H1 (cell line): ENCODE results near the gene SBF2. TPM values are rescaled to one million over a fixed set of nuclear protein-coding genes. Genes with fewer than 3 reads are reported as not detected.

Source experiments
- CTCF ChIA-PET: fragments of 300-600 bp; sonication (Branson Sonifier 250); formaldehyde crosslinking; loops from one replicate; lab custom pipeline; 2021; ENCODE audit not compliant: partially characterized antibody; lab: Charles Lee
- POLR2A ChIA-PET: fragments of 300-600 bp; sonication (Branson Sonifier 250); formaldehyde crosslinking; loops from one replicate; lab custom pipeline; 2021; ENCODE audit warnings: inconsistent platforms; ENCODE audit not compliant: partially characterized antibody; lab: Charles Lee
- DNase-seq, 2 experiments: peaks; one replicate each; pipeline versions ENCODE4 v3.0.0 to v3.0.0-alpha.2; 2010 to 2022; ENCODE audit warnings: low spot score in 2 of 2, low read depth in 1 of 2, mixed read lengths in 1 of 2
- FAIRE-seq: peaks from 2 replicates; lab custom pipeline; 2011; peaks lifted over from hg19 to GRCh38; lab: Jason Lieb, UNC
- H2AFZ ChIP-seq: 2 replicates; pipeline ENCODE4 v1.8.1; 2012; ENCODE audit warnings: low read length, inconsistent platforms
- H2AK5ac ChIP-seq: 2 replicates; pipeline ENCODE4 v1.6.1; 2013; ENCODE audit warnings: low read depth, low read length
- H2BK120ac ChIP-seq: replicated peaks from 2 replicates; pipeline ENCODE3; 2013; ENCODE audit warnings: low read depth, low read length, inconsistent platforms
- H2BK12ac ChIP-seq: 2 replicates; pipeline ENCODE4 v1.6.1; 2013; ENCODE audit warnings: low read depth, low read length
- H2BK15ac ChIP-seq: 2 replicates; pipeline ENCODE4 v1.6.1; 2013; ENCODE audit warnings: low read length
- H2BK20ac ChIP-seq: 2 replicates; pipeline ENCODE4 v1.6.1; 2013; ENCODE audit warnings: low read length
- H2BK5ac ChIP-seq: 2 replicates; pipeline ENCODE4 v1.6.1; 2013; ENCODE audit warnings: low read depth, low read length
- H3K14ac ChIP-seq: 2 replicates; pipeline ENCODE4 v1.6.1; 2013; ENCODE audit warnings: inconsistent platforms; ENCODE audit not compliant: insufficient read length
- H3K18ac ChIP-seq: 2 replicates; pipeline ENCODE4 v1.6.1; 2013; ENCODE audit warnings: low read length; ENCODE audit errors: extremely low read depth
- H3K23ac ChIP-seq: 2 replicates; pipeline ENCODE4 v1.6.1; 2013; ENCODE audit warnings: inconsistent platforms; ENCODE audit not compliant: insufficient read length
- H3K23me2 ChIP-seq: 2 replicates; pipeline ENCODE4 v1.6.1; 2013; ENCODE audit warnings: low read depth, low read length
- H3K27ac ChIP-seq: 2 replicates; pipeline ENCODE4 v1.6.1; 2011; ENCODE audit warnings: low read depth, low read length, inconsistent platforms
- H3K27me3 ChIP-seq, 4 experiments: replicated peaks in 1 of 4; 1 replicate in 1 of 4; 2 replicates in 3 of 4; pipeline versions ENCODE4 v1.6.1 to v1.8.1; 2011 to 2013; ENCODE audit warnings: low read length in 3 of 4, mild to moderate bottlenecking in 3 of 4, inconsistent platforms in 2 of 4, mixed read lengths in 2 of 4, moderate library complexity in 1 of 4; ENCODE audit not compliant: control insufficient read depth in 3 of 4, insufficient read depth in 3 of 4; ENCODE audit errors: extremely low read depth in 1 of 4
- H3K36me3 ChIP-seq, 4 experiments: 2 replicates each; pipeline versions ENCODE4 v1.6.1 to v1.8.1; 2011 to 2013; ENCODE audit warnings: mild to moderate bottlenecking in 4 of 4, low read length in 3 of 4, moderate library complexity in 2 of 4, control low read depth in 1 of 4, inconsistent platforms in 1 of 4; ENCODE audit not compliant: insufficient read depth in 4 of 4, control insufficient read depth in 2 of 4
- H3K4ac ChIP-seq: replicated peaks from 2 replicates; pipeline ENCODE3; 2013; ENCODE audit warnings: low read length, low read depth, mixed read lengths, inconsistent platforms; ENCODE audit not compliant: insufficient read length
- H3K4me1 ChIP-seq, 4 experiments: replicated peaks in 1 of 4; 1 replicate in 1 of 4; 2 replicates in 3 of 4; pipeline versions ENCODE4 v1.6.1 to v1.8.1; 2011 to 2013; ENCODE audit warnings: low read length in 3 of 4, inconsistent platforms in 2 of 4, mixed read lengths in 1 of 4; ENCODE audit not compliant: insufficient read depth in 4 of 4, control insufficient read depth in 3 of 4
- H3K4me2 ChIP-seq, 2 experiments: 2 replicates each; pipeline versions ENCODE4 v1.6.1 to v1.8.1; 2011 to 2013; ENCODE audit warnings: low read depth in 2 of 2, low read length in 2 of 2, control low read depth in 1 of 2, inconsistent platforms in 1 of 2, mild to moderate bottlenecking in 1 of 2; ENCODE audit not compliant: insufficient read depth in 1 of 2
- H3K4me3 ChIP-seq, 4 experiments: fragments of 200-600, 300-600 bp in 1 of 4; sonication (generic), shearing (Covaris generic), sonication (Bioruptor Twin) in 1 of 4; 2 replicates each; pipeline versions ENCODE4 v1.5.1 to v1.8.1; 2011 to 2016; ENCODE audit warnings: low read length in 4 of 4, low read depth in 3 of 4, control low read depth in 2 of 4, inconsistent platforms in 2 of 4, mild to moderate bottlenecking in 2 of 4, mixed read lengths in 1 of 4, moderate library complexity in 1 of 4; ENCODE audit not compliant: insufficient read depth in 2 of 4; ENCODE audit errors: extremely low read depth in 1 of 4
- H3K56ac ChIP-seq: replicated peaks from 2 replicates; pipeline ENCODE3; 2013; ENCODE audit warnings: low read depth, mild to moderate bottlenecking, mixed read lengths, low read length, inconsistent platforms; ENCODE audit not compliant: insufficient read length
- H3K79me1 ChIP-seq: 2 replicates; pipeline ENCODE4 v1.6.1; 2013; ENCODE audit warnings: low read depth, low read length, control low read depth
- H3K79me2 ChIP-seq, 2 experiments: 2 replicates each; pipeline versions ENCODE4 v1.6.1 to v1.8.1; 2012 to 2013; ENCODE audit warnings: low read length in 2 of 2, mild to moderate bottlenecking in 2 of 2, inconsistent platforms in 1 of 2; ENCODE audit not compliant: insufficient read depth in 2 of 2, control insufficient read depth in 1 of 2
- H3K9ac ChIP-seq, 4 experiments: replicated peaks in 1 of 4; 1 replicate in 1 of 4; 2 replicates in 3 of 4; pipeline versions ENCODE4 v1.6.1 to v1.8.1; 2011 to 2013; ENCODE audit warnings: low read depth in 3 of 4, low read length in 3 of 4, control low read depth in 2 of 4, mild to moderate bottlenecking in 2 of 4, moderate library complexity in 2 of 4, inconsistent platforms in 1 of 4; ENCODE audit errors: extremely low read depth in 1 of 4
- H3K9me3 ChIP-seq, 2 experiments: 2 replicates each; pipeline versions ENCODE4 v1.6.1 to v1.8.1; 2012 to 2013; ENCODE audit warnings: mild to moderate bottlenecking in 2 of 2, moderate library complexity in 2 of 2, control low read depth in 1 of 2, inconsistent platforms in 1 of 2, low read depth in 1 of 2, low read length in 1 of 2, mixed read lengths in 1 of 2; ENCODE audit not compliant: insufficient read depth in 2 of 2
- H4K20me1 ChIP-seq, 2 experiments: replicated peaks in 1 of 2; 2 replicates each; pipeline versions ENCODE3 to v1.8.1; 2011 to 2013; ENCODE audit warnings: inconsistent platforms in 2 of 2, low read length in 2 of 2, mild to moderate bottlenecking in 1 of 2; ENCODE audit not compliant: insufficient read depth in 2 of 2, control insufficient read depth in 1 of 2
- H4K5ac ChIP-seq: 2 replicates; pipeline ENCODE4 v1.6.1; 2013; ENCODE audit warnings: low read length, low read depth, mixed read lengths, inconsistent platforms; ENCODE audit not compliant: insufficient read length
- H4K8ac ChIP-seq: 2 replicates; pipeline ENCODE4 v1.8.0; 2013; ENCODE audit warnings: mild to moderate bottlenecking, moderate library complexity, low read length, inconsistent platforms; ENCODE audit not compliant: insufficient read depth; ENCODE audit errors: extremely low read depth
- H4K91ac ChIP-seq: replicated peaks from 2 replicates; pipeline ENCODE3; 2013; ENCODE audit warnings: low read length, mixed read lengths, inconsistent platforms; ENCODE audit not compliant: insufficient read length
- TCF12 ChIP-seq: IDR thresholded peaks from 2 replicates; pipeline ENCODE4 v1.6.1; 2011; ENCODE audit warnings: low read depth, mild to moderate bottlenecking, low read length
- WGBS, 2 experiments: shearing (Covaris generic) in 1 of 2; methylation state at CpG; one replicate each; pipeline versions ENCODE4 v1.1.6 to v1.1.7; 2013 to 2015; ENCODE audit warnings: low lambda C conversion rate in 2 of 2, mixed read lengths in 2 of 2, inconsistent platforms in 1 of 2, low coverage in 1 of 2, missing lambda C conversion rate in 1 of 2; ENCODE audit not compliant: insufficient replicate concordance in 2 of 2, insufficient coverage in 1 of 2, insufficient read length in 1 of 2; ENCODE audit errors: extremely low coverage in 1 of 2, missing lambda C conversion rate in 1 of 2; 5-methylcytosine and 5-hydroxymethylcytosine counted together
- polyA plus RNA-seq, 7 experiments: library from polyadenylated mRNA; depleted of rRNA in 3 of 7; stranded (reverse) in 5 of 7; unstranded in 2 of 7; fragments of >200 nt in 5 of 7; fragments of 200-250 nt in 2 of 7; gene quantifications; 1 replicate in 5 of 7; 2 replicates in 1 of 7; 4 replicates in 1 of 7; pipeline versions ENCODE4 v1.2.1 to v1.2.3, GENCODE V29; 2011 to 2013; ENCODE audit warnings: missing spikeins in 2 of 7, mixed read lengths in 2 of 7
- total RNA-seq: library from RNA; stranded (reverse); fragmentation: NEBNext Ultra II Directional; extraction: Animal tissue kit (Norgen Biotek cat#: 25700); gene quantifications from 2 replicates; pipeline ENCODE4 v1.2.1, GENCODE V29; 2021

The SBF2 gene
- total and polyA plus RNA-seq, 2 of the 8 experiments (the other 6 are each of a cell fraction or from before 2014, with no cell fraction given): 36.7 to 50.5 TPM

- Histone ChIP-seq H3K27ac (no peak overlapping the region), H3K9ac (no peak overlapping the region), H3K79me2 (no peaks in the 10 kb centered on the region), H4K5ac (no peak overlapping the region), H2AK5ac (no peak overlapping the region), H2BK12ac (no peak overlapping the region), H3K4ac (no peak overlapping the region), H2BK15ac (no peak overlapping the region), H4K20me1 (no peaks in the 10 kb centered on the region), H3K14ac (no peak overlapping the region), H3K27me3 (no peaks in the 10 kb centered on the region), H3K4me3 (no peak overlapping the region), H2BK20ac (no peak overlapping the region), H3K79me1 (0 out of 2 replicates have a peak, but pooled peaks cover 2% of the 10 kb centered on the region), H2BK120ac (no peak overlapping the region), H3K36me3 (peaks cover 5 to 50% (median 13%) of the 10 kb centered on the region in 4 experiments; a peak in 7 of 8 replicates), H2AFZ (no peak overlapping the region), H3K4me1 (no peaks in the 10 kb centered on the region), H3K23ac (no peak overlapping the region), H2BK5ac (no peak overlapping the region), H4K91ac (no peak overlapping the region), H3K4me2 (no peak overlapping the region), H3K18ac (no peak overlapping the region), H3K9me3 (no peaks in the 10 kb centered on the region), H3K56ac (no peak overlapping the region), H4K8ac (no peak overlapping the region), H3K23me2 (no peaks in the 10 kb centered on the region)
- FAIRE-seq (no peak), DNase-seq (no peak)
- ChIA-PET CTCF (interaction anchor here (0.8 to 2.4 kb wide), 6 partner anchors 16 to 190 kb away, joined by 3 to 11 read pairs (median 4); no protein-coding TSS in a partner anchor), POLR2A (interaction anchor here (1.1 kb wide), 1 partner anchor 24 kb away, joined by 3 read pairs; no protein-coding TSS in a partner anchor)
- 86% methylated on average over 11 of the region's 11 CpGs; no CpG with 5 or more reads in 1 of the 2 experiments for WGBS, 2 experiments
- TF ChIP-seq TCF12: no peak
These were observed 561.6 kb downstream of the SBF2 start for GRCh38 chr11:9732453-9732852.
